GM12873 (cell line): ENCODE results near the gene MASTL.

Experiments
- TF ChIP-seq, protein P1 (sequence below): IDR thresholded peaks from 2 replicates; pipeline ENCODE4 v1.5.1; 2012; ENCODE audit warnings: low read depth, mild to moderate bottlenecking, moderate library complexity, low read length, control low read depth; ENCODE audit not compliant: insufficient read depth; ENCODE audit errors: missing control alignments

Gene MASTL

DNA sequence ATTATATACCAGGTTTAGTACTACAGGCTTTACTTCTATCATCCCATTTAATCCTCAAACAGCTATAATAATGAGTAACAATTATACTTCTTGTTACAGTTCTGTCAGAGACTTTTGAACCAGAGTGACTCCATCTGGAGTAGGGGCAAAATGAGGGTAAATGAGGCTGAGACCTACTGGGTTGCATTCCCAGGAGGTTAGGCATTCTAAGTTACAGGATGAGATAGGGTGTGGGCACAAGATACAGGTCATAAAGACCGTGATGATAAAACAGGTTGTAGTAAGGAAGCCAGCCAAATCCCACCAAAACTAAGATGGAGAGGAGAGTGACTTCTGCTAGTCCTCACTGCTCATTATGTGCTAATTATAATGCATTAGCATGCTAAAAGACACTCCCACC, 4.9 kb upstream of the MASTL start:
- TF ChIP-seq, protein P1, sequence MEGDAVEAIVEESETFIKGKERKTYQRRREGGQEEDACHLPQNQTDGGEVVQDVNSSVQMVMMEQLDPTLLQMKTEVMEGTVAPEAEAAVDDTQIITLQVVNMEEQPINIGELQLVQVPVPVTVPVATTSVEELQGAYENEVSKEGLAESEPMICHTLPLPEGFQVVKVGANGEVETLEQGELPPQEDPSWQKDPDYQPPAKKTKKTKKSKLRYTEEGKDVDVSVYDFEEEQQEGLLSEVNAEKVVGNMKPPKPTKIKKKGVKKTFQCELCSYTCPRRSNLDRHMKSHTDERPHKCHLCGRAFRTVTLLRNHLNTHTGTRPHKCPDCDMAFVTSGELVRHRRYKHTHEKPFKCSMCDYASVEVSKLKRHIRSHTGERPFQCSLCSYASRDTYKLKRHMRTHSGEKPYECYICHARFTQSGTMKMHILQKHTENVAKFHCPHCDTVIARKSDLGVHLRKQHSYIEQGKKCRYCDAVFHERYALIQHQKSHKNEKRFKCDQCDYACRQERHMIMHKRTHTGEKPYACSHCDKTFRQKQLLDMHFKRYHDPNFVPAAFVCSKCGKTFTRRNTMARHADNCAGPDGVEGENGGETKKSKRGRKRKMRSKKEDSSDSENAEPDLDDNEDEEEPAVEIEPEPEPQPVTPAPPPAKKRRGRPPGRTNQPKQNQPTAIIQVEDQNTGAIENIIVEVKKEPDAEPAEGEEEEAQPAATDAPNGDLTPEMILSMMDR = no peak

DNA sequence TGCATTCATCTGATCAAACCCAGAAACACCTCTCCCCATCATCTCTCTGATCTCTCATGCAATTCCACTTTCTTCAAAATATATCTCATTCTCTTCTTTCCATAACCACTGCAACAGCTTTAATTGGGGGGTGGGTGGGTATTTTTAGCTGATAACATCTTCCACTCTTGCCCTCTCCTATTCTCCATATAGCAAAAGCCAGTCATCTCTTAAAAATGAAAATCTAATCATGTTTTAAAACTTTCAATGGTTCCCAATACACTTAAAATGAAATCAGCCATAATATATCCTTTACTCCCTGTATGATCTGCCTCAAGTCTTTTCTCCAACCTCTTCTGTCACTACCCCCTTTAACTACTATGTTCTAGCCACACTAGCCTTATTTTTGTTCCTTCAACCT, 2.5 kb upstream of the MASTL start:
- TF ChIP-seq, protein P1 = no peak

DNA sequence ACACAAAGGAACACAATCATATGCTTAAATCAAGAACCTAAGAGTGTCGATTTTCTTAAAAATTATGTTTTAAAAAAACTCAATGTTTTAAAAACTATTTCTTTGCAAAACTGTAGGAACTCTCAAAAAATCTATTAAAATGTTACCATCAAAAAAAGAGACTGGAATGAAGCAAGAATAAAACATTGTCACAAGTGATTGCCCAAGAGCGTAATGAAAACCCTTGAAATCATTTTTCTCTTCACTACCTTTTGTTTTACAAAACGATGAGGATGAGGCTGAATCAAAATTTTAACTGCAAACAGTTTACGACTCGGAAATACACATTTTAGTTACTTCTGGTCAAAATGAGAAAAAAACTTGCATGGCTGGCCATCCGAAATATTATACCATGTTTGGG, 1.8 kb upstream of the MASTL start:
- TF ChIP-seq, protein P1 = no peak

DNA sequence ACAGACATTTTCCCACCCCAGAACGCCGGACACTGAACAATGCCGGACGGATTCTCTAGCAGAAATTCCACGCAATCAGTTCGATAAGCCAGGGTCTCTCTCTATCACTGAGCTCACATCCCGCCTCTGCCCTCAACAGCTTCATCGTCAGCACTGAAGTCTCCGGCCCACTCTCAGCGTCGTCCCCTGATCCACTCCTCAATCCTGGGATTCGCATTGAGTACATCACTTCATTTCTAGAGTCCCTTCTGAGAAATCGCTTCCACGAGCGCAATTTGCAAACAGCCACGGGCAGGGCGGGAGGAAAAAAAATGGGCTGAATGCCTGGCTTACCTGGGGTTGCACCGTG, 1.3 kb upstream of the MASTL start:
- TF ChIP-seq, protein P1 = no peak

DNA sequence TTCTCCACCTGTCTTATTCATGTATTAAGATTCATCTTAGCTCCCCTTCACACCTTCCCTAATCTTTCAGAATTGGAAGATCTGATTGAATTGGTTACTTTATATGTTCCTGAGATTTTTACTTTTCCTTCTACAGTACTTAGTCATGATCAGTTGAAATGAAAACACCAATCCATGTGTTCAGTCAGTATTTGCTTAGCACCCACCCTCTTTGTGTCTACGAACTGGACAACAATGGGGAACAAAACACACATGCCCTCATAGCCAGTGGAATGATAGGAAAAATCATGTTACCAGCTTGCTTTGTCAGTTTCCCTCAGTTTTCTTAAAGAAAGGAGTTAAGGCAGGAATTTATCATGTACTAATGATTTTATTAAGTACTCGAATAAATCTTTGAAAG, 2.0 kb downstream of the MASTL start:
- TF ChIP-seq, protein P1 = no peak

DNA sequence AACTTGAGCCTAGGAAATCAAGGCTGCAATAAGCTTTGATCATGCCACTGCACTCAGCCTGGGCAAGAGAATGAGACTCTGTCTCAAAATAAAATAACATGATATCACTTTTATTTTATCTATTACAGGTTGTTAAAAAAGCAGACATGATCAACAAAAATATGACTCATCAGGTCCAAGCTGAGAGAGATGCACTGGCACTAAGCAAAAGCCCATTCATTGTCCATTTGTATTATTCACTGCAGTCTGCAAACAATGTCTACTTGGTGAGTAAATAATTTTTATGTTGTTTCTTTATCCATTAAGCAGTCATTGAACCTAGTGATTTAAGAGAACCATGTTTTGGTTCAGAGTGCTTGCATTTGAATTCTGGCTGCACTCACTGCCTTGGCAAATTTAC, 3.3 kb downstream of the MASTL start:
- TF ChIP-seq, protein P1 = no peak

DNA sequence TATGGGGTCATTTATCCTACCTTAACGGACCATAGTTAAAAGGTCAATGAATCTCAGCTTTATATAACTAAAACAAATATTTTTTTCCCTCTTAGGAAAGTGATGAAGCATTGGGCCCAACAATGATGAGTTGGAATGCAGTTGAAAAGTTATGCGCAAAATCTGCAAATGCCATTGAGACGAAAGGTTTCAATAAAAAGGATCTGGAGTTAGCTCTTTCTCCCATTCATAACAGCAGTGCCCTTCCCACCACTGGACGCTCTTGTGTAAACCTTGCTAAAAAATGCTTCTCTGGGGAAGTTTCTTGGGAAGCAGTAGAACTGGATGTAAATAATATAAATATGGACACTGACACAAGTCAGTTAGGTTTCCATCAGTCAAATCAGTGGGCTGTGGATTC, 14.7 kb downstream of the MASTL start:
- TF ChIP-seq, protein P1 = no peak

DNA sequence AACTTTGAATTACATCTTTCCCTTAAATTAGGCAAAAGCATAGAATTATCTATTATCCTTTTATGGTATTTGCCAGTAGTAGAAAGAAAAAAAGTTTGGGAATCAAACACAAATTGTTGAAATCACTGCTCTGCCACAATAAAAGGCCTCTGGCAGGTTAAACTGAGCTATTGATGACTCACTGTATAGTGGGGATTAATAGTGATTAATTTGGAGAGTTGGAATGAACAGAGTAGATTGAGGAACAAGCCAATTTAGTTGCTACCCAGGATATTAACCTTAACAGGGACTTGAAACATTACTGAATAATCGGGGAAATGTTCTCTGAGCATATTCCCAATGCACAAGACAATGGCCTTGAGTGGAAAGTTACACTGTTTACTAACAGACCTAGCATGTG, 33.1 kb downstream of the MASTL start:
- TF ChIP-seq, protein P1 = no peak
